Activated naive CD8-positive, alpha-beta T cell treated with anti-CD3 and anti-CD28 coated beads for 36 hours (primary cell): ENCODE data around the gene ROR2. TPM values are rescaled to one million over a fixed set of nuclear protein-coding genes. Genes with fewer than 3 reads are reported as not detected.

Experiments
- DNase-seq: peaks from one replicate; pipeline ENCODE4 v3.0.0; 2021
- H3K27ac Mint-ChIP-seq: one replicate; pipeline ENCODE4 v1.8.0; 2022; ENCODE audit warnings: mild to moderate bottlenecking, moderate library complexity, mixed read lengths
- H3K27me3 Mint-ChIP-seq: one replicate; pipeline ENCODE4 v1.8.0; 2022; ENCODE audit warnings: mild to moderate bottlenecking, mixed read lengths
- H3K36me3 Mint-ChIP-seq: one replicate; pipeline ENCODE4 v1.8.0; 2021; ENCODE audit warnings: mild to moderate bottlenecking, mixed read lengths
- H3K4me1 Mint-ChIP-seq: one replicate; pipeline ENCODE4 v1.8.0; 2021; ENCODE audit warnings: mixed read lengths
- H3K4me3 Mint-ChIP-seq: one replicate; pipeline ENCODE4 v1.8.0; 2022; ENCODE audit warnings: mild to moderate bottlenecking, moderate library complexity, mixed read lengths
- H3K9me3 Mint-ChIP-seq: one replicate; pipeline ENCODE4 v1.8.0; 2022; ENCODE audit warnings: mixed read lengths
- total RNA-seq, 2 experiments: library from RNA; stranded (reverse); gene quantifications; one replicate each; pipeline ENCODE4 v1.2.3, GENCODE V29; 2021

Gene ROR2
- total RNA-seq, 2 experiments from 2014 or later, result not detected

DNA sequence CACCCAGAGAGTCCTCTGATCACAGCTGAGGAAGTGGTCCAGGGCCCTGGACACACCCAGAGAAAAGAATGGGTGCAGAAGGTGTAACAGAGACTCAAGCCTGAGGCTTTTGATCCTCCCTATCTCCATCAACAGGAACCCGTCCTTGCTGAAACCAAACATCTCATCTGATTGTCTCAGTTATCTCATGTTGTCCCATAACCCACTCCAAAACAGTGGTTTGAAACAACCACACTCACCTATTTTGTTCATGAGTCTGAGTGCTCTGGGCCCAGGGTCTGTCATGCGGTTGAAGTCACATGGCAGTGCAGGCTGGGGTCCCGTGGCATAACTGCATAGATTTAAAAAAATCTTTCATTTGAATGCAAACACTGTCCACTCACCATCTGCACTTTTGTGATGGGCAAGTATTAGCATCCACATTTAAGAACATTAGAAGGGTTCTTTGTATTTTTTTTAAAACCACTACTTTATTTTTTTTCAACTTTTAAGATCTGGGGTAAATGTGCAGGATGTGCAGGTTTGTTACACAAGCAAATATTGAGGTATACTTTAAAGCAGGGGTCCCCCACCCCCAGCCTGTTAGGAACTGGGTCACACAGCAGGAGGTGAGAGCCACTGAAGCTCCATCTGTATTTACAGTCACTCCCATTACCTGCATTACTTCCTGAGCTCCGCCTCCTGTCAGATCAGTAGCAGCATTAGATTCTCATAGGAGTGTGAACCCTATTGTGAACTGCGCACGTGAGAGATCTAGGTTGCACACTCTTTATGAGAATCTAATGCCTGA lies 255.8 kb downstream of the ROR2 start:
- no peaks in the 10 kb centered on the region for H3K27me3 Mint-ChIP-seq
- no peaks in the 10 kb centered on the region for H3K9me3 Mint-ChIP-seq
- DNase-seq, result no peak
- no peak overlapping the region for H3K27ac Mint-ChIP-seq
- no peak overlapping the region for H3K4me3 Mint-ChIP-seq
- H3K36me3 Mint-ChIP-seq, result no peaks in the 10 kb centered on the region
- H3K4me1 Mint-ChIP-seq, result peaks cover 7% of the 10 kb centered on the region

DNA sequence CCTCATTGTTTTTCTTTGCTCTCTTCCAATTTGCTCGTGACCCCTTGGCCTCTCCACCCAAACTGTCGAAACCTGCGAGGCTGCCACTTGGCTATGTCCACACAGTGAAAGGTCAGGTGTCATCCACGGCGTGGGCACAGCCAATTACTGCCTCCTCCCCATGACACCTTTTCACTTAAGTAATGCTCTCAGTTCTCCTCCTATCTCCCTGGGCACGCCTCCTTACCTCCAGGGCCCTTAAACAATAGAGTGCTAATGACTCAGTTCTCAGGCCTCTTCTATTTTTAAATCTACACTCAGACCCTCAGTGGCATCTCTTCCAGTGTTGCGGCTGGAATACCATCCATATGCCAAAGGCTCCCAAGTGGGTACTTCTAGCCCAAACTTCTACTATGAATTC lies 256.8 kb downstream of the ROR2 start:
- Mint-ChIP-seq H3K27me3 (no peaks in the 10 kb centered on the region), H3K4me1 (peaks cover 7% of the 10 kb centered on the region), H3K9me3 (no peaks in the 10 kb centered on the region), H3K36me3 (no peaks in the 10 kb centered on the region), H3K4me3 (no peak overlapping the region), H3K27ac (no peak overlapping the region)
- no peak for DNase-seq

DNA sequence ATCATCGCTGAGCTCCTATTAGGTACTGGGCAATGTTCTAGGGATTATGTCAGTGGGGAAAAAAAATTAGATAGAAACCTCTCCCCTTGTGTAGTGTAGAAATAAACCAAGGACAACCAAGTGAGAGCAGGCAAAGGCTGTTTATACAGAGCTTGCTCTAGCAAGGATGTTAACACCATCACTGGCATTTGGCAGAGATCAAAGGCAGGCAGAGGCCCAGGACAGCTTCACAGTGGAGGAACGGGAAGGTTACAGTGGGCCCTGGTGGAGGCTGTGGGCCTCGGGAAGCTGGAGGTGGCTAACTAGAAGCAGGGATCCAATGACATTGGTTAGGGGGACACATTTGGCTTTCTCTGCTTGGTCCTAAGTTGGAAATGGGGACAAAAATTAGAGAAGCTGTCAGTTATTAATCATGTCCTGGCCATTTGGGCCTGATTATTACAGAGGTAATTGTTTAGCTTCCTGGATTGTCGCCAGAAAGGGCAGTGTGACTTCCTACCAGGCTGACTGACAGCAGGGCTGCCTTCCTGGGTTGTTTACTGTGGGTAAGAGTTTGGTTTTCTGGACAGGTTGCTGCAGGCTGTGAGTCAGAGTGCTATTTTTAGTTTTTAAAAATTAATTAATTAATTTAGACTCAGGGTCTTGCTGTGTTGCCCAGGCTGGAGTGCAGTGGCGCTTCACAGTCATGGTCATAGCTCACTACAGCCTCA lies 259.3 kb downstream of the ROR2 start:
- H3K4me1 Mint-ChIP-seq, result peaks cover 3% of the 10 kb centered on the region
- H3K4me3 Mint-ChIP-seq, result no peak overlapping the region
- no peak for DNase-seq
- H3K27me3 Mint-ChIP-seq, result no peaks in the 10 kb centered on the region
- H3K9me3 Mint-ChIP-seq, result no peaks in the 10 kb centered on the region
- no peak overlapping the region for H3K27ac Mint-ChIP-seq
- no peaks in the 10 kb centered on the region for H3K36me3 Mint-ChIP-seq

DNA sequence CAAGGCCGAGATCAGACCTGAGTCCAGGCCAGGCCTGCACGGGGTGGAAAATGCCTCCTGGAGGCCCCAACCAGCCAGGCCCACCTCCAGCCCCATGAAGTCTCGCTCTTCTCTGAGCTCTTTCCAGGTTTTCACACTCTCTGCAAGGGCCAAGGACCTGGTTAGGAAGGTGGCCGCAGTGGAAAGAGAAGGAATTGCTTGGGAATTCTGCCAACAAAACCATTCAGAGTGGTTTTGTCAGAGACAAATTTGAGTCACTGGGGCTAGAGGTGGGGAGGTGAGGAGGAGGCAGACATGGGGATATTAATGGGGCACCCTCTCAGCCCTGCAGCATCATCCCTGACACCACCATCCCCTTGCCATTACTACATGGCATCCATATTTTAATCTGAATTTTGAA lies 261.0 kb downstream of the ROR2 start:
- DNase-seq, result no peak
- Mint-ChIP-seq H3K36me3 (no peaks in the 10 kb centered on the region), H3K27ac (no peak overlapping the region), H3K4me1 (peaks cover 3% of the 10 kb centered on the region), H3K27me3 (no peaks in the 10 kb centered on the region), H3K4me3 (no peak overlapping the region), H3K9me3 (no peaks in the 10 kb centered on the region)

DNA sequence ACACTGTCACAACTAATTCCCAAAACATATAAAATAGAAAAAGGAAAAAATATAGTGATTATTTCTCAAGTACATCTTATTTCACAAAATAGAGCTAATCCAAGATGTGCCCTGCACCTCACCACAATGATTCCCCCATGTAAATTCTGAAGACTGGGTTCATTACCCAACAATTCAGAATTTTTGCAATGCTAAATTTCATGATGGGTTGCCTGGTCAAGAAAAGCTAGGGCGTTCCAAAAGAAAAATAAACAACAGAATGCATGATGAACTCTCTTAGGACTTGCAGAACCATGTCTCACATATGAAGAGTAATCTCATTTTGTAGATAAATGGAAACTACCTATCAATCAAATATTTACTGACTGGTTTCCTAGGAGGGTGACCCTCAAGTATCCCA lies 266.8 kb downstream of the ROR2 start:
- Mint-ChIP-seq H3K4me1 (peaks cover 4% of the 10 kb centered on the region), H3K4me3 (no peak overlapping the region), H3K9me3 (no peaks in the 10 kb centered on the region), H3K27me3 (peaks cover 32% of the 10 kb centered on the region), H3K27ac (no peak overlapping the region), H3K36me3 (no peaks in the 10 kb centered on the region)
- no peak for DNase-seq

DNA sequence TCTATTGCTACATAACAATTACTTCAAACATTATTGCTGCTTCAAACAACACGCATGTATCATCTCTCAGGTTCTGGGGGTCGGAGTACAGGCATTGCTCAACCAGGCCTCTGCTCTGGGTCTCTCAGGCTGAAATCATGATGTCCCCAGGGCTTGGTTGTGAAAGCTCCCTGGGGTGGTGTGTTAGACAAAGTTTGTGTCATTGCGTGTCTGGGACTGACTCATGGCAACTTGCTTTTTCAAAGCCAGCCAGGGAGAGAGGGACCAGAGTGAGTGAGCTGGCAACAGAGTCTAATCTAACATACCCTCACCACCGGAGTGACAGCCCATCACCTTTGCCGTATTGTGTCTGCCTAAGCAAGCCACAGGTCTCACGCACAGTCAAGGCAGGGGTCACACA lies 267.2 kb downstream of the ROR2 start:
- Mint-ChIP-seq H3K4me1 (peaks cover 4% of the 10 kb centered on the region), H3K27me3 (peaks cover 34% of the 10 kb centered on the region), H3K9me3 (no peaks in the 10 kb centered on the region), H3K27ac (no peak overlapping the region), H3K36me3 (no peaks in the 10 kb centered on the region), H3K4me3 (no peak overlapping the region)
- DNase-seq, result no peak

GRCh38 chr9:91681461-91682305 lies 268.3 kb downstream of the ROR2 start:
- Mint-ChIP-seq H3K4me3 (peak overlapping the region; percentile 47), H3K36me3 (no peaks in the 10 kb centered on the region), H3K27ac (no peak overlapping the region), H3K27me3 (peaks cover 42% of the 10 kb centered on the region), H3K4me1 (peaks cover 4% of the 10 kb centered on the region), H3K9me3 (no peaks in the 10 kb centered on the region)
- DNase-seq, result peak; percentile 77

DNA sequence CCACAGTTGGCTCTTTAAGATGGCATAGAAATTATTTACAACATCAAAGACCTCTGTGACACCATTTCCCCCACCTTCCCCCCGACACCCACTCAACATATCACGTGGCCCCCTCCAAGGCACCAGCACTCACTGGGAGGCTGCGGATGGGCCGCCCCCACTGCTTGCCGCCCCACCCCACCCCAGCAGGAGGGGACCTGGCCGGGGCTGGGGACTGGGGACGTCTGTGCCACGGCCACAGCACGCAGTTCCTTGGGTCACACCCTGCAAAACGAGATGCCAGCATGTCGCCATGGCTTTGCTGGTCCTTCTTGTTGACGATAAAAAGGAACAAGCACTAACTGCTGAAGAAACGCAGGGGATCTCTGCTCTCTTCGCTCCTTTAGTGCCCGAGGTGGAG lies 269.0 kb downstream of the ROR2 start:
- no peak overlapping the region for H3K4me3 Mint-ChIP-seq
- H3K9me3 Mint-ChIP-seq, result no peaks in the 10 kb centered on the region

GRCh38 chr9:91680106-91680505 lies 269.9 kb downstream of the ROR2 start:
- H3K36me3 Mint-ChIP-seq, result no peaks in the 10 kb centered on the region
- no peak for DNase-seq
- H3K9me3 Mint-ChIP-seq, result no peaks in the 10 kb centered on the region
- no peak overlapping the region for H3K27ac Mint-ChIP-seq
- H3K4me1 Mint-ChIP-seq, result peaks cover 4% of the 10 kb centered on the region
- H3K27me3 Mint-ChIP-seq, result peaks cover 47% of the 10 kb centered on the region
- H3K4me3 Mint-ChIP-seq, result no peak overlapping the region

More for the DNA sequence above, 269.0 kb downstream of the ROR2 start:
- Mint-ChIP-seq H3K27me3 (peaks cover 42% of the 10 kb centered on the region), H3K4me1 (peaks cover 4% of the 10 kb centered on the region), H3K27ac (no peak overlapping the region), H3K36me3 (no peaks in the 10 kb centered on the region)
- DNase-seq, result no peak

GRCh38 chr9:91678807-91679580 lies 271.0 kb downstream of the ROR2 start:
- DNase-seq, result no peak
- H3K27ac Mint-ChIP-seq, result no peak overlapping the region
- no peak overlapping the region for H3K4me3 Mint-ChIP-seq
- H3K27me3 Mint-ChIP-seq, result peaks cover 51% of the 10 kb centered on the region
- H3K9me3 Mint-ChIP-seq, result no peaks in the 10 kb centered on the region
- peaks cover 4% of the 10 kb centered on the region for H3K4me1 Mint-ChIP-seq
- H3K36me3 Mint-ChIP-seq, result no peaks in the 10 kb centered on the region

- Mint-ChIP-seq H3K27ac (no peak overlapping the region), H3K36me3 (no peaks in the 10 kb centered on the region), H3K4me1 (peaks cover 4% of the 10 kb centered on the region), H3K4me3 (no peak overlapping the region), H3K9me3 (no peaks in the 10 kb centered on the region), H3K27me3 (peaks cover 52% of the 10 kb centered on the region)
- DNase-seq, result no peak
These were observed 272.1 kb downstream of the ROR2 start for GRCh38 chr9:91677822-91678436.

- H3K4me1 Mint-ChIP-seq, result peaks cover 4% of the 10 kb centered on the region
- H3K36me3 Mint-ChIP-seq, result no peaks in the 10 kb centered on the region
- no peak overlapping the region for H3K4me3 Mint-ChIP-seq
- H3K27me3 Mint-ChIP-seq, result peaks cover 52% of the 10 kb centered on the region
- DNase-seq, result no peak
- no peak overlapping the region for H3K27ac Mint-ChIP-seq
- no peaks in the 10 kb centered on the region for H3K9me3 Mint-ChIP-seq
These were observed 272.7 kb downstream of the ROR2 start for GRCh38 chr9:91677331-91677730.

GRCh38 chr9:91676046-91676445 lies 274.0 kb downstream of the ROR2 start:
- DNase-seq, result no peak
- H3K36me3 Mint-ChIP-seq, result no peaks in the 10 kb centered on the region
- no peaks in the 10 kb centered on the region for H3K4me1 Mint-ChIP-seq
- H3K27ac Mint-ChIP-seq, result no peak overlapping the region
- peaks cover 5% of the 10 kb centered on the region for H3K9me3 Mint-ChIP-seq
- H3K27me3 Mint-ChIP-seq, result peaks cover 51% of the 10 kb centered on the region
- H3K4me3 Mint-ChIP-seq, result no peak overlapping the region

- Mint-ChIP-seq H3K27me3 (peaks cover 17% of the 10 kb centered on the region), H3K4me1 (no peaks in the 10 kb centered on the region)
These were observed 285.4 kb downstream of the ROR2 start for GRCh38 chr9:91664663-91665062.

More at GRCh38 chr9:91664663-91665062, 285.4 kb downstream of the ROR2 start:
- Mint-ChIP-seq H3K9me3 (no peaks in the 10 kb centered on the region), H3K4me3 (no peak overlapping the region), H3K27ac (no peak overlapping the region), H3K36me3 (no peaks in the 10 kb centered on the region)
- DNase-seq, result no peak
